OCI-LY1 (cell line): Measurements from ENCODE around the gene PEX11B.

Source experiments
- H2AFZ ChIP-seq: fragments of 200-600 bp; sonication (generic), shearing (Covaris generic); 2 replicates; pipeline ENCODE4 v1.6.0; 2014; ENCODE audit warnings: antibody characterized with exemption, mild to moderate bottlenecking, low read length
- H3F3A ChIP-seq: fragments of 200-600 bp; sonication (generic), shearing (Covaris generic); 2 replicates; pipeline ENCODE4 v1.6.0; 2014; ENCODE audit warnings: mild to moderate bottlenecking, antibody characterized with exemption, low read length, moderate library complexity; ENCODE audit not compliant: insufficient read depth
- H3K27ac ChIP-seq: fragments of 200-600 bp; sonication (generic); 2 replicates; pipeline ENCODE4 v1.5.1; 2014; ENCODE audit warnings: low read length, mixed run types, mild to moderate bottlenecking, low read depth; ENCODE audit not compliant: poor library complexity, severe bottlenecking
- H3K27me3 ChIP-seq: fragments of 200-600 bp; sonication (generic); 2 replicates; pipeline ENCODE4 v1.6.0; 2014; ENCODE audit warnings: antibody characterized with exemption, mild to moderate bottlenecking, low read length, moderate library complexity; ENCODE audit not compliant: insufficient read depth
- H3K36me3 ChIP-seq: fragments of 200-600 bp; sonication (generic); 2 replicates; pipeline ENCODE4 v1.6.1; 2014; ENCODE audit warnings: mild to moderate bottlenecking, antibody characterized with exemption, low read length, moderate library complexity, mixed read lengths; ENCODE audit not compliant: insufficient read depth
- H3K4me1 ChIP-seq: fragments of 200-600 bp; sonication (generic); 2 replicates; pipeline ENCODE4 v1.5.1; 2014; ENCODE audit warnings: mild to moderate bottlenecking, low read length, moderate library complexity; ENCODE audit not compliant: insufficient read depth, severe bottlenecking
- H3K4me2 ChIP-seq: fragments of 200-600 bp; sonication (generic), shearing (Covaris generic); 2 replicates; pipeline ENCODE4 v1.6.1; 2014; ENCODE audit warnings: low read length
- H3K4me3 ChIP-seq: fragments of 200-600 bp; sonication (generic); 2 replicates; pipeline ENCODE4 v1.5.1; 2014; ENCODE audit warnings: low read length, low read depth, mild to moderate bottlenecking, mixed read lengths; ENCODE audit not compliant: poor library complexity, severe bottlenecking
- H3K79me2 ChIP-seq: fragments of 200-600 bp; shearing (Covaris generic); 2 replicates; pipeline ENCODE4 v1.6.1; 2016; ENCODE audit warnings: mixed run types, low read length, mixed read lengths; ENCODE audit not compliant: insufficient read depth
- H3K9ac ChIP-seq: fragments of 200-600 bp; sonication (generic), shearing (Covaris generic); 2 replicates; pipeline ENCODE4 v1.6.1; 2014; ENCODE audit warnings: mild to moderate bottlenecking, low read length, mixed read lengths
- H3K9me2 ChIP-seq: fragments of 200-600 bp; sonication (generic), shearing (Covaris generic); 2 replicates; pipeline ENCODE4 v1.6.1; 2014; ENCODE audit warnings: low read depth, mild to moderate bottlenecking, low read length, mixed read lengths
- H3K9me3 ChIP-seq: fragments of 200-600 bp; shearing (Covaris generic); 2 replicates; pipeline ENCODE4 v1.6.1; 2014; ENCODE audit warnings: low read length, mixed read lengths
- H4K20me1 ChIP-seq: fragments of 200-600 bp; sonication (generic), shearing (Covaris generic); 2 replicates; pipeline ENCODE4 v1.6.0; 2016; ENCODE audit warnings: mild to moderate bottlenecking, low read length; ENCODE audit not compliant: insufficient read depth
- CTCF ChIP-seq: fragments of 200-600 bp; sonication (generic), shearing (Covaris generic); IDR thresholded peaks from 2 replicates; pipeline ENCODE4 v1.5.1; 2017; ENCODE audit warnings: mild to moderate bottlenecking, antibody characterized with exemption, low read length, moderate library complexity, mixed read lengths
- EZH2 ChIP-seq: fragments of 200-600 bp; sonication (generic), shearing (Covaris generic); IDR thresholded peaks from 2 replicates; pipeline ENCODE4 v1.8.0; 2017; ENCODE audit warnings: borderline replicate concordance, mixed run types, mild to moderate bottlenecking, antibody characterized with exemption, low read length, moderate library complexity, mixed read lengths

The PEX11B gene

DNA sequence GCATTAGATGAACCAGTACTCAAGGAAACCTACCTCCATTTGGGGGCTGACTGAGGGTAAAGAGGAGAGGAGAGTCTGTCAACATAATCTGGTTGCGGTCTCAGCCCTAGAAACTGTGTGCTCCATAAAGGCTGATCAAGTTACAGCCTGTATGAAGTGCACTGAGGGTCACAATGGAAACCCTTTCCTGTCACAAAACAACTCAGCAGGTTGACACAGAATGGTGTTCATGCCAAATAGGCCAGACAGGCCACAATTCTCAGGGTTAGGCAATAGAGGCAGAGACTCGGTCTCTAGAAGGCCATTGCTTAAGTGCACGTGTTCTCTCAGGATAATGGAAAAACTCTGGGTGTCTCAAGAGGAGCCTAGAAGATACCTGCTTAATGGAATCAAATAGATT is 28.8 kb downstream of the PEX11B start:
- no peaks in the 10 kb centered on the region for H3K9me3 ChIP-seq
- no peaks in the 10 kb centered on the region for H3K9me2 ChIP-seq
- no peak overlapping the region for H3K4me2 ChIP-seq
- H4K20me1 ChIP-seq = no peaks in the 10 kb centered on the region
- no peak overlapping the region for H3K4me3 ChIP-seq
- no peak overlapping the region for H3K27ac ChIP-seq
- no peaks in the 10 kb centered on the region for H3K36me3 ChIP-seq
- TF ChIP-seq EZH2 = no peak
- no peak for TF ChIP-seq CTCF
- H3F3A ChIP-seq = no peaks in the 10 kb centered on the region
- H3K27me3 ChIP-seq = peaks cover 5% of the 10 kb centered on the region; the same call in 1 of the 2 replicates
- H3K4me1 ChIP-seq = peaks cover 7% of the 10 kb centered on the region
- no peak overlapping the region for H3K9ac ChIP-seq
- no peaks in the 10 kb centered on the region for H3K79me2 ChIP-seq
- no peak overlapping the region for H2AFZ ChIP-seq

- H3K9ac ChIP-seq = no peak overlapping the region
- no peaks in the 10 kb centered on the region for H3F3A ChIP-seq
- TF ChIP-seq EZH2 = no peak
- TF ChIP-seq CTCF = no peak
- no peak overlapping the region for H3K4me2 ChIP-seq
- no peaks in the 10 kb centered on the region for H3K9me2 ChIP-seq
- H4K20me1 ChIP-seq = no peaks in the 10 kb centered on the region
- H3K9me3 ChIP-seq = no peaks in the 10 kb centered on the region
- no peaks in the 10 kb centered on the region for H3K79me2 ChIP-seq
- peaks cover 7% of the 10 kb centered on the region for H3K4me1 ChIP-seq
- no peak overlapping the region for H2AFZ ChIP-seq
- no peak overlapping the region for H3K27ac ChIP-seq
- H3K27me3 ChIP-seq = peaks cover 19% of the 10 kb centered on the region; the same call in 1 of the 2 replicates
- H3K36me3 ChIP-seq = no peaks in the 10 kb centered on the region
- H3K4me3 ChIP-seq = no peak overlapping the region
These were observed 30.9 kb downstream of the PEX11B start for GRCh38 chr1:145887631-145888030.

- no peaks in the 10 kb centered on the region for H3F3A ChIP-seq
- H4K20me1 ChIP-seq = no peaks in the 10 kb centered on the region
- no peak overlapping the region for H3K27ac ChIP-seq
- TF ChIP-seq CTCF = no peak
- no peak for TF ChIP-seq EZH2
- H3K9ac ChIP-seq = no peak overlapping the region
- H3K36me3 ChIP-seq = no peaks in the 10 kb centered on the region
- no peaks in the 10 kb centered on the region for H3K79me2 ChIP-seq
- no peaks in the 10 kb centered on the region for H3K9me3 ChIP-seq
- H3K4me1 ChIP-seq = peaks cover 7% of the 10 kb centered on the region
- no peaks in the 10 kb centered on the region for H3K9me2 ChIP-seq
- H2AFZ ChIP-seq = no peak overlapping the region
- no peak overlapping the region for H3K4me2 ChIP-seq
- peaks cover 19% of the 10 kb centered on the region; the same call in 1 of the 2 replicates for H3K27me3 ChIP-seq
- no peak overlapping the region for H3K4me3 ChIP-seq
These were observed 31.7 kb downstream of the PEX11B start for GRCh38 chr1:145886816-145887215.
